Mucosa of descending colon (tissue), 3 donors: Measurements from ENCODE around the gene AGAP3. TPM values are rescaled to one million over a fixed set of nuclear protein-coding genes. Genes with fewer than 3 reads are reported as not detected.

Source experiments
- ATAC-seq: fragments of 200-7000 bp; cut with Tn5 transposase; one replicate; pipeline ENCODE4 v1.9.1; 2020; ENCODE audit warnings: mild to moderate bottlenecking, moderate library complexity
- DNase-seq, 3 donors: peaks; one replicate each; pipeline ENCODE4 v3.0.0-alpha.2; 2020
- H3K36me3 ChIP-seq: fragments of 200-600 bp; one replicate; pipeline ENCODE4 v1.8.0; 2021; ENCODE audit warnings: low read depth, mild to moderate bottlenecking
- H3K4me1 ChIP-seq: fragments of 200-600 bp; one replicate; pipeline ENCODE4 v1.8.0; 2021; ENCODE audit warnings: low read depth, mild to moderate bottlenecking
- H3K4me3 ChIP-seq: fragments of 200-600 bp; one replicate; pipeline ENCODE4 v1.8.0; 2021; ENCODE audit warnings: mild to moderate bottlenecking
- H3K9me3 ChIP-seq: fragments of 200-600 bp; one replicate; pipeline ENCODE4 v1.8.0; 2021; ENCODE audit warnings: mild to moderate bottlenecking
- CTCF ChIP-seq: fragments of 200-600 bp; IDR thresholded peaks from one replicate; pipeline ENCODE4 v1.8.0; 2022; ENCODE audit warnings: antibody characterized with exemption, mild to moderate bottlenecking
- intact Hi-C, 2 donors: fragments of 100-400 bp; cut with DNase I in 1 of 2; cut with micrococcal nuclease in 1 of 2; formaldehyde crosslinking; loops; one replicate each; pipeline versions ENCODE4 v1.11.0 to v1.11.1; 2022; cut with DNase I, micrococcal nuclease
- total RNA-seq, 3 donors: library from RNA; stranded (reverse); fragmentation: NEBNext Ultra II Directional in 2 of 3; extraction: Animal tissue kit (Norgen Biotek cat#: 25700) in 2 of 3; gene quantifications; one replicate each; pipeline versions ENCODE4 v1.2.1 to v1.2.4, GENCODE V29; 2021 to 2023
- donor health status: DM: no; HTN: no; CAD: no; lungs with moderate emphysema.
- donor health status: DM: no; HTN: no; CAD: no.
- donor health status: DM: no; HTN: yes; CAD: no.

AGAP3 gene
- total RNA-seq, 3 donors from 2014 or later: 39.7 to 116 (median 50.6) TPM

- H3K36me3 ChIP-seq: peaks cover 8% of the 10 kb centered on the region
- intact Hi-C loops: loop anchor here in 1 of 2 donors (5.0 kb wide), 1 partner anchor 50 kb away; no protein-coding TSS in a partner anchor
- no peak for ATAC-seq
- no peak for TF ChIP-seq CTCF
- H3K9me3 ChIP-seq: no peaks in the 10 kb centered on the region
- H3K4me1 ChIP-seq: peaks cover 12% of the 10 kb centered on the region
- no peak overlapping the region for H3K4me3 ChIP-seq
- no peak for DNase-seq
Observed at GRCh38 chr7:151122276-151122675, 36.0 kb downstream of the AGAP3 start.

- H3K4me3 ChIP-seq: no peak overlapping the region
- H3K9me3 ChIP-seq: no peaks in the 10 kb centered on the region
- peak in 1 of 3 donors; percentile 29 for DNase-seq
- H3K36me3 ChIP-seq: peaks cover 3% of the 10 kb centered on the region
- intact Hi-C loops: loop anchor here in 1 of 2 donors (5.0 kb wide), 1 partner anchor 50 kb away; no protein-coding TSS in a partner anchor
- no peak for TF ChIP-seq CTCF
- ATAC-seq: no peak
- H3K4me1 ChIP-seq: peaks cover 12% of the 10 kb centered on the region
Observed at GRCh38 chr7:151122796-151123157, 36.5 kb downstream of the AGAP3 start.

GRCh38 chr7:151123158-151123821, 37.0 kb downstream of the AGAP3 start:
- no peak for TF ChIP-seq CTCF
- H3K9me3 ChIP-seq: no peaks in the 10 kb centered on the region
- DNase-seq (peak in 1 of 3 donors; percentile 35), ATAC-seq (no peak)
- peaks cover 12% of the 10 kb centered on the region for H3K4me1 ChIP-seq
- peaks cover 3% of the 10 kb centered on the region for H3K36me3 ChIP-seq
- intact Hi-C loops: loop anchor here in 1 of 2 donors (5.0 kb wide), 1 partner anchor 49 kb away; no protein-coding TSS in a partner anchor
- H3K4me3 ChIP-seq: no peak overlapping the region

- Histone ChIP-seq H3K36me3 (peaks cover 3% of the 10 kb centered on the region), H3K4me3 (no peak overlapping the region), H3K9me3 (no peaks in the 10 kb centered on the region), H3K4me1 (peaks cover 12% of the 10 kb centered on the region)
- peak; percentile 93 for TF ChIP-seq CTCF
- DNase-seq (peak; percentile 80 to 89 (median 84)), ATAC-seq (peak; percentile 73)
- intact Hi-C loops: loop anchor here in 1 of 2 donors (5.0 kb wide), 1 partner anchor 48 kb away; no protein-coding TSS in a partner anchor
Observed at GRCh38 chr7:151123822-151124464, 37.7 kb downstream of the AGAP3 start.

- H3K36me3 ChIP-seq: peaks cover 3% of the 10 kb centered on the region
- no peak overlapping the region for H3K4me3 ChIP-seq
- intact Hi-C loops: loop anchor here in 1 of 2 donors (5.0 kb wide), 1 partner anchor 48 kb away; no protein-coding TSS in a partner anchor
- ATAC-seq: no peak
- peaks cover 12% of the 10 kb centered on the region for H3K4me1 ChIP-seq
- no peak for DNase-seq
- no peaks in the 10 kb centered on the region for H3K9me3 ChIP-seq
- TF ChIP-seq CTCF: no peak
Observed at GRCh38 chr7:151124481-151124880, 38.2 kb downstream of the AGAP3 start.
